PFSK-1 (cell line): ENCODE results near the gene ZNF837.
A peak's percentile ranks its signal among the peaks of the same experiment; 100 is the strongest.

ENCODE experiments used
- FOXP2 ChIP-seq: optimal IDR thresholded peaks from 2 replicates; pipeline ENCODE3; 2011; ENCODE audit warnings: borderline replicate concordance, control low read depth, inconsistent platforms; ENCODE audit not compliant: insufficient read depth; ENCODE audit errors: extremely low read length, extremely low read depth
- POLR2AphosphoS5 ChIP-seq: IDR thresholded peaks from 2 replicates; pipeline ENCODE4 v1.6.1; 2012; ENCODE audit warnings: low read depth, mild to moderate bottlenecking, control low read depth, low read length, moderate library complexity
- REST ChIP-seq, 2 experiments: IDR thresholded peaks; 2 replicates each; pipeline versions ENCODE4 v1.6.1 to v1.8.0; 2011 to 2012; ENCODE audit warnings: low read depth in 2 of 2, low read length in 2 of 2, control low read depth in 1 of 2, inconsistent platforms in 1 of 2, mild to moderate bottlenecking in 1 of 2, moderate library complexity in 1 of 2; ENCODE audit not compliant: insufficient read depth in 1 of 2
- SIN3A ChIP-seq: IDR thresholded peaks from 2 replicates; pipeline ENCODE4 v1.6.1; 2012; ENCODE audit warnings: mild to moderate bottlenecking, low read length, moderate library complexity, borderline replicate concordance; ENCODE audit not compliant: insufficient read depth
- TAF1 ChIP-seq: IDR thresholded peaks from 2 replicates; pipeline ENCODE4 v1.6.1; 2012; ENCODE audit warnings: low read length, control low read depth, borderline replicate concordance; ENCODE audit not compliant: insufficient read depth

The ZNF837 gene

GRCh38 chr19:58406818-58407657 is 26.2 kb upstream of the ZNF837 start:
- TF ChIP-seq POLR2AphosphoS5: no peak
- no peak for TF ChIP-seq REST (IDR thresholded peaks at IDR 0.05; ENCODE audit: insufficient read depth in 1 of 2, low read depth in 2 of 2, low read length in 2 of 2)
- TF ChIP-seq TAF1: no peak
- TF ChIP-seq FOXP2: no peak
- TF ChIP-seq SIN3A: no peak

GRCh38 chr19:58401840-58402421 is 21.1 kb upstream of the ZNF837 start:
- no peak for TF ChIP-seq TAF1
- no peak for TF ChIP-seq FOXP2
- TF ChIP-seq SIN3A: no peak
- TF ChIP-seq REST (IDR thresholded peaks at IDR 0.05; ENCODE audit: insufficient read depth in 1 of 2, low read depth in 2 of 2, low read length in 2 of 2): no peak
- no peak for TF ChIP-seq POLR2AphosphoS5

- TF ChIP-seq TAF1 (peak; percentile 74; the same call in 1 of the 2 replicates), POLR2AphosphoS5 (peak; percentile 82), SIN3A (no peak), FOXP2 (peak; percentile 96), REST (IDR thresholded peaks at IDR 0.05; ENCODE audit: insufficient read depth in 1 of 2, low read depth in 2 of 2, low read length in 2 of 2) (no peak)
Observed at GRCh38 chr19:58400916-58401839, 20.3 kb upstream of the ZNF837 start.

GRCh38 chr19:58400316-58400915 is 19.6 kb upstream of the ZNF837 start:
- no peak for TF ChIP-seq SIN3A
- no peak for TF ChIP-seq FOXP2
- TF ChIP-seq TAF1: no peak
- no peak for TF ChIP-seq REST (IDR thresholded peaks at IDR 0.05; ENCODE audit: insufficient read depth in 1 of 2, low read depth in 2 of 2, low read length in 2 of 2)
- TF ChIP-seq POLR2AphosphoS5: no peak
